ENCODE results near the gene FRAS1. TPM values are rescaled to one million over a fixed set of nuclear protein-coding genes. Genes with fewer than 3 reads are reported as not detected.

Gene FRAS1
- total and polyA plus RNA-seq, 2 donors (not counting 3 experiments of a cell fraction or from before 2014, with no cell fraction given), result 1.4 to 3.6 TPM

DNA sequence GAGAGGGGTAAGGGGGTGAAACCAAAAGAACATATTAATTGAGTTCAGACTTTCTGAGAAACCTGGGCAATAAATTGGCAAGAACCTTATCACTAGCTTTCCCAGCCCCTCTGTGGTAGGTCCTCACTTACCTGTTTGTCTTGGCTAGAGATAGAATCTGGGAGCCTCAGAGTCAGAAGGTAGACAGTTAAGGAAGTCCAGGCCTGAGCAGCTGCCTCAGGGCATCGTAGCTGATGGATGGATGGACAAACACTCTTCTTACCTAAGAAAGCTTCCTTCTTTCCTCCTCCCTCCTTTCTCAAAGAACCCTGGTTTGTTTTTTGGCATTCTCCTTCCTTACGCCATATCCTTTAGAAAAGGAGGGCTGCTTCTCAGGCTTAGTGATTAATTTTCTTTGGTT lies 24.4 kb downstream of the FRAS1 start:
- CTCF ChIA-PET, result no interaction called here
- intact Hi-C loops (cut with micrococcal nuclease) (no loop called here), dilution Hi-C loops (cut with MboI; ENCODE audit: extremely low pct_ligation_motif_present, low sequenced_read_pairs) (no loop called here)
- H3K4me2 ChIP-seq (ENCODE audit: insufficient read depth, low read length), result no peak overlapping the region
- FAIRE-seq, result no peak
- no TSS peak for BruUV-seq (replicated peaks)
- no peaks in the 10 kb centered on the region for H3K79me2 ChIP-seq (ENCODE audit: control insufficient read depth, insufficient read depth, low read length)
- H3K9me3 ChIP-seq (replicated peaks; ENCODE audit: control insufficient read depth, insufficient read depth, low read length), result no peaks in the 10 kb centered on the region
- H3K4me3 ChIP-seq (replicated peaks in 1 of 3; ENCODE audit: insufficient read depth in 1 of 3, low read depth in 1 of 3, low read length in 3 of 3), result no peak overlapping the region
- no peak overlapping the region for H2AFZ ChIP-seq (ENCODE audit: low read depth, low read length)
- H3K9ac ChIP-seq (replicated peaks; ENCODE audit: extremely low read depth, insufficient read depth, low read length), result no peak overlapping the region
- H3K9me1 ChIP-seq (replicated peaks; ENCODE audit: control insufficient read depth, extremely low read depth, insufficient read depth, low read length), result no peaks in the 10 kb centered on the region
- H3K27ac ChIP-seq (ENCODE audit: insufficient read depth, low read depth, low read length), result no peak overlapping the region
- peaks cover 0 to 4% of the 10 kb centered on the region in 2 experiments for H3K27me3 ChIP-seq (ENCODE audit: control insufficient read depth in 2 of 2, insufficient read depth in 2 of 2, low read length in 2 of 2)
- POLR2A ChIA-PET, result no interaction called here
- H3K4me1 ChIP-seq (ENCODE audit: control insufficient read depth, extremely low read depth, insufficient read depth, low read length), result no peaks in the 10 kb centered on the region
- no peaks in the 10 kb centered on the region for H4K20me1 ChIP-seq (replicated peaks; ENCODE audit: control insufficient read depth, extremely low read depth, insufficient read depth, low read length)
- no peaks in the 10 kb centered on the region for H3K36me3 ChIP-seq (ENCODE audit: control insufficient read depth in 2 of 2, extremely low read depth in 1 of 2, insufficient read depth in 2 of 2, low read length in 2 of 2)
- TF ChIP-seq, protein P1, sequence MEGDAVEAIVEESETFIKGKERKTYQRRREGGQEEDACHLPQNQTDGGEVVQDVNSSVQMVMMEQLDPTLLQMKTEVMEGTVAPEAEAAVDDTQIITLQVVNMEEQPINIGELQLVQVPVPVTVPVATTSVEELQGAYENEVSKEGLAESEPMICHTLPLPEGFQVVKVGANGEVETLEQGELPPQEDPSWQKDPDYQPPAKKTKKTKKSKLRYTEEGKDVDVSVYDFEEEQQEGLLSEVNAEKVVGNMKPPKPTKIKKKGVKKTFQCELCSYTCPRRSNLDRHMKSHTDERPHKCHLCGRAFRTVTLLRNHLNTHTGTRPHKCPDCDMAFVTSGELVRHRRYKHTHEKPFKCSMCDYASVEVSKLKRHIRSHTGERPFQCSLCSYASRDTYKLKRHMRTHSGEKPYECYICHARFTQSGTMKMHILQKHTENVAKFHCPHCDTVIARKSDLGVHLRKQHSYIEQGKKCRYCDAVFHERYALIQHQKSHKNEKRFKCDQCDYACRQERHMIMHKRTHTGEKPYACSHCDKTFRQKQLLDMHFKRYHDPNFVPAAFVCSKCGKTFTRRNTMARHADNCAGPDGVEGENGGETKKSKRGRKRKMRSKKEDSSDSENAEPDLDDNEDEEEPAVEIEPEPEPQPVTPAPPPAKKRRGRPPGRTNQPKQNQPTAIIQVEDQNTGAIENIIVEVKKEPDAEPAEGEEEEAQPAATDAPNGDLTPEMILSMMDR (IDR thresholded peaks at IDR 0.05; ENCODE audit: extremely low read depth in 1 of 2, insufficient read depth in 1 of 2, low read depth in 1 of 2, low read length in 2 of 2), result no peak
- TF ChIP-seq POLR2A (IDR thresholded peaks at IDR 0.05; ENCODE audit: low read depth, low read length) (no peak), JUN (IDR thresholded peaks at IDR 0.05; ENCODE audit: borderline replicate concordance, insufficient read depth, insufficient read length, low read depth) (no peak), MYC (IDR thresholded peaks at IDR 0.05; ENCODE audit: low read depth, low read length) (no peak), EZH2 (IDR thresholded peaks at IDR 0.05; ENCODE audit: borderline replicate concordance, low read depth, low read length, severe bottlenecking) (no peak), FOS (IDR thresholded peaks at IDR 0.05; ENCODE audit: borderline replicate concordance, insufficient read depth, low read length) (no peak), GATA2 (IDR thresholded peaks at IDR 0.05; ENCODE audit: insufficient read depth, insufficient read length, low read depth, low read length) (no peak)
- TF ChIP-seq, protein P2, sequence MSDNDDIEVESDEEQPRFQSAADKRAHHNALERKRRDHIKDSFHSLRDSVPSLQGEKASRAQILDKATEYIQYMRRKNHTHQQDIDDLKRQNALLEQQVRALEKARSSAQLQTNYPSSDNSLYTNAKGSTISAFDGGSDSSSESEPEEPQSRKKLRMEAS (IDR thresholded peaks at IDR 0.05; ENCODE audit: insufficient read depth, insufficient read length), result no peak
- DNase-seq (ENCODE audit: low read depth, low spot score), result no peak

Data from endothelial cell of umbilical vein (primary cell).